Mesothelial cell of epicardium (in vitro differentiated cells): ENCODE data around the gene CCDC80. TPM values are rescaled to one million over a fixed set of nuclear protein-coding genes. Genes with fewer than 3 reads are reported as not detected.
"Not testable (repeated sequence)": the region's sequence is repeated elsewhere in the genome, so short reads cannot be mapped to it uniquely, and the experiment has no call there.

Source experiments
- DNase-seq, 2 experiments: peaks; one replicate each; pipeline ENCODE4 v3.0.0; 2021; ENCODE audit warnings: low spot score in 2 of 2; ENCODE audit not compliant: unreplicated experiment in 2 of 2
- H3K27ac Mint-ChIP-seq: 2 replicates; pipeline ENCODE4 v1.8.0; 2021; ENCODE audit warnings: mixed read lengths
- H3K27me3 Mint-ChIP-seq: 2 replicates; pipeline ENCODE4 v1.8.0; 2021; ENCODE audit warnings: low read depth, mixed read lengths
- H3K36me3 Mint-ChIP-seq: 2 replicates; pipeline ENCODE4 v1.8.0; 2021; ENCODE audit warnings: mixed read lengths
- H3K4me1 Mint-ChIP-seq: 2 replicates; pipeline ENCODE4 v1.8.0; 2021; ENCODE audit warnings: mixed read lengths
- H3K4me3 Mint-ChIP-seq: 2 replicates; pipeline ENCODE4 v1.8.0; 2021; ENCODE audit warnings: mild to moderate bottlenecking, moderate library complexity, mixed read lengths
- H3K9me3 Mint-ChIP-seq: 2 replicates; pipeline ENCODE4 v1.8.0; 2021; ENCODE audit warnings: mixed read lengths
- CTCF ChIP-seq: fragments of 200-600 bp; sonication (generic); IDR thresholded peaks from one replicate; pipeline ENCODE4 v1.5.0; 2021; ENCODE audit warnings: antibody characterized with exemption; ENCODE audit not compliant: unreplicated experiment
- total RNA-seq: library from RNA; stranded (reverse); gene quantifications from 3 replicates; pipeline ENCODE4 v1.2.1, GENCODE V29; 2021

The CCDC80 gene
- total RNA-seq, 1 donor from 2014 or later, result 134 TPM

- H3K4me3 Mint-ChIP-seq, result no peak overlapping the region
- no peaks in the 10 kb centered on the region for H3K9me3 Mint-ChIP-seq
- H3K27me3 Mint-ChIP-seq, result no peaks in the 10 kb centered on the region
- DNase-seq, result no peak
- H3K4me1 Mint-ChIP-seq, result peaks cover 47% of the 10 kb centered on the region
- TF ChIP-seq CTCF, result no peak
- H3K36me3 Mint-ChIP-seq, result no peaks in the 10 kb centered on the region
- H3K27ac Mint-ChIP-seq, result peak overlapping the region; percentile 86
Measured at GRCh38 chr3:112671930-112672715, 31.2 kb upstream of the CCDC80 start.

GRCh38 chr3:112670824-112671223, 29.9 kb upstream of the CCDC80 start:
- no peaks in the 10 kb centered on the region for H3K36me3 Mint-ChIP-seq
- peaks cover 35% of the 10 kb centered on the region for H3K4me1 Mint-ChIP-seq
- no peak overlapping the region for H3K4me3 Mint-ChIP-seq
- H3K27ac Mint-ChIP-seq, result no peak overlapping the region
- no peak for DNase-seq
- TF ChIP-seq CTCF, result no peak
- no peaks in the 10 kb centered on the region for H3K9me3 Mint-ChIP-seq
- no peaks in the 10 kb centered on the region for H3K27me3 Mint-ChIP-seq

- DNase-seq, result no peak
- no peak for TF ChIP-seq CTCF
- no peak overlapping the region for H3K4me3 Mint-ChIP-seq
- H3K27ac Mint-ChIP-seq, result no peak overlapping the region
- H3K27me3 Mint-ChIP-seq, result no peaks in the 10 kb centered on the region
- H3K4me1 Mint-ChIP-seq, result peaks cover 15% of the 10 kb centered on the region
- H3K9me3 Mint-ChIP-seq, result peaks cover 7% of the 10 kb centered on the region
- no peaks in the 10 kb centered on the region for H3K36me3 Mint-ChIP-seq
Measured at GRCh38 chr3:112667599-112667998, 26.7 kb upstream of the CCDC80 start.

GRCh38 chr3:112665009-112665408, 24.1 kb upstream of the CCDC80 start:
- not testable (repeated sequence) for H3K36me3 Mint-ChIP-seq, H3K27ac Mint-ChIP-seq, H3K27me3 Mint-ChIP-seq, DNase-seq, H3K4me3 Mint-ChIP-seq, H3K4me1 Mint-ChIP-seq
- H3K9me3 Mint-ChIP-seq, result peaks cover 11% of the 10 kb centered on the region

GRCh38 chr3:112656043-112656442, 15.1 kb upstream of the CCDC80 start:
- no peak for DNase-seq
- Mint-ChIP-seq H3K27me3 (no peaks in the 10 kb centered on the region), H3K4me3 (no peak overlapping the region), H3K9me3 (peaks cover 9% of the 10 kb centered on the region), H3K36me3 (no peaks in the 10 kb centered on the region), H3K27ac (no peak overlapping the region), H3K4me1 (peaks cover 12% of the 10 kb centered on the region)
- TF ChIP-seq CTCF, result no peak

GRCh38 chr3:112654979-112655378, 14.0 kb upstream of the CCDC80 start:
- Mint-ChIP-seq H3K27me3 (no peaks in the 10 kb centered on the region), H3K9me3 (peaks cover 9% of the 10 kb centered on the region), H3K36me3 (no peaks in the 10 kb centered on the region), H3K4me3 (no peak overlapping the region), H3K4me1 (peaks cover 17% of the 10 kb centered on the region), H3K27ac (no peak overlapping the region)
- no peak for TF ChIP-seq CTCF
- DNase-seq, result no peak
